22Rv1 (cell line): ENCODE results near the gene NME7.

Source experiments
- ZFX ChIP-seq: fragments of 450-650 bp; IDR thresholded peaks from 2 replicates; pipeline ENCODE4 v1.6.1; 2017; ENCODE audit warnings: antibody characterized with exemption, borderline replicate concordance
- TF ChIP-seq, protein P1 (sequence below): fragments of 450-650 bp; IDR thresholded peaks from 2 replicates; pipeline ENCODE4 v1.5.1; 2017; ENCODE audit warnings: mild to moderate bottlenecking

DNA sequence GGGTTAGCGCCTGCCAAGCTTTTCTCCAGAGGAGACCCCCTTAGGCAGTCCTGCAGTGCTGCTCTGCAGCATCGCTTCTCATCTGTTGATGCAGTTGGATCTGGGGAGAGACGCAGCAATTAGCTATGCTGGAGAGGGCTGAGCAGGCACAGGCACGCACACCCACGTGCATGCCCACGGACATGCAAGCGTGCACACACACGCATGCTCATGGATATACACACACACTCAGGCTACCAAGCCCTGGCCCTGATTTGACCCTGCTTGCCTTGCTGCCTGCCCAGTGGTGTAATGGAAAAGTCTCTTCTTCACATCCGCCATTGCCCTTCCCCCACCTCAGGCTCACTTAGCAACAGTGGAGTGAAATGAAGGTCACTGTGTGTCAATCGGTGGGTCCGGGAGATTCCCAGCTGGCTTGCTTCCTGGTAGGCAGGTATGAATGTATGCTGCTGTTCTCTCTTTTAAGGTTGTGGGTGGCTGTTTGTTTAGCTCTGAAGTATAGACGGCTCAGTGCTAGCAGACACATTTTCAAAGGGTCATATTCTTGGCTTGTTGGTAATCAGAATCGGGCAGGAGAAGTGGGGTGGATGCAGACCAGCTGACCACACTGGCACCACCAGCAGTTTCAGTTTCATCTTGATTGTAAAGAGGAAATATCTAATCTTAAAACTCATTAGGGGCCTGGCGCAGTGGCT, 251.6 kb downstream of the NME7 start:
- TF ChIP-seq, protein P1, sequence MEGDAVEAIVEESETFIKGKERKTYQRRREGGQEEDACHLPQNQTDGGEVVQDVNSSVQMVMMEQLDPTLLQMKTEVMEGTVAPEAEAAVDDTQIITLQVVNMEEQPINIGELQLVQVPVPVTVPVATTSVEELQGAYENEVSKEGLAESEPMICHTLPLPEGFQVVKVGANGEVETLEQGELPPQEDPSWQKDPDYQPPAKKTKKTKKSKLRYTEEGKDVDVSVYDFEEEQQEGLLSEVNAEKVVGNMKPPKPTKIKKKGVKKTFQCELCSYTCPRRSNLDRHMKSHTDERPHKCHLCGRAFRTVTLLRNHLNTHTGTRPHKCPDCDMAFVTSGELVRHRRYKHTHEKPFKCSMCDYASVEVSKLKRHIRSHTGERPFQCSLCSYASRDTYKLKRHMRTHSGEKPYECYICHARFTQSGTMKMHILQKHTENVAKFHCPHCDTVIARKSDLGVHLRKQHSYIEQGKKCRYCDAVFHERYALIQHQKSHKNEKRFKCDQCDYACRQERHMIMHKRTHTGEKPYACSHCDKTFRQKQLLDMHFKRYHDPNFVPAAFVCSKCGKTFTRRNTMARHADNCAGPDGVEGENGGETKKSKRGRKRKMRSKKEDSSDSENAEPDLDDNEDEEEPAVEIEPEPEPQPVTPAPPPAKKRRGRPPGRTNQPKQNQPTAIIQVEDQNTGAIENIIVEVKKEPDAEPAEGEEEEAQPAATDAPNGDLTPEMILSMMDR: no peak
- no peak for TF ChIP-seq ZFX
